Suppressor macrophage (primary cell): ENCODE data around the gene P4HA1.

Experiments used
- DNase-seq, 4 experiments: peaks; one replicate each; pipeline ENCODE4 v3.0.0-alpha.2; 2020 to 2022

The P4HA1 gene

GRCh38 chr10:72976886-72977285 lies 119.8 kb downstream of the P4HA1 start:
- DNase-seq, result no peak
